Ishikawa (cell line): ENCODE results near the gene SCP2D1.

Experiments used
- CEBPB ChIP-seq: IDR thresholded peaks from 2 replicates; pipeline ENCODE4 v1.6.1; 2012
- EP300 ChIP-seq: IDR thresholded peaks from 2 replicates; pipeline ENCODE4 v1.6.1; 2012; ENCODE audit warnings: borderline replicate concordance
- REST ChIP-seq: IDR thresholded peaks from 2 replicates; pipeline ENCODE4 v1.6.1; 2012; ENCODE audit warnings: low read depth, mild to moderate bottlenecking
- YY1 ChIP-seq: IDR thresholded peaks from 2 replicates; pipeline ENCODE4 v1.6.1; 2012; ENCODE audit warnings: low read depth

GRCh38 chr20:18835466-18836256 is 22.1 kb downstream of the SCP2D1 start:
- TF ChIP-seq YY1 (no peak), CEBPB (no peak), REST (no peak), EP300 (no peak)
